HepG2 (cell line): ENCODE data around the gene FTCD. TPM values are rescaled to one million over a fixed set of nuclear protein-coding genes. Genes with fewer than 3 reads are reported as not detected.

Experiments
- ADNP ChIP-seq: sonication (generic); formaldehyde crosslinking; IDR thresholded peaks from 2 replicates; pipeline ENCODE4 v1.4.0; 2020; ENCODE audit warnings: missing genetic modification reagents
- CBX1 ChIP-seq: IDR thresholded peaks from one replicate; pipeline ENCODE4 v1.6.1; 2016; ENCODE audit warnings: antibody characterized with exemption, low read depth
- CHD2 ChIP-seq: IDR thresholded peaks from 2 replicates; pipeline ENCODE4 v1.6.1; 2011; ENCODE audit warnings: low read depth, low read length, improper control_type of control experiment
- ETV5 ChIP-seq: IDR thresholded peaks from 2 replicates; pipeline ENCODE4 v1.6.1; 2018; ENCODE audit warnings: missing biosample characterization, missing genetic modification reagents, inconsistent platforms, borderline replicate concordance
- GTF3A ChIP-seq: sonication (generic); formaldehyde crosslinking; conservative IDR thresholded peaks from 2 replicates; pipeline ENCODE4 v1.4.0; 2020; ENCODE audit warnings: mild to moderate bottlenecking, missing genetic modification reagents
- HMG20B ChIP-seq: conservative IDR thresholded peaks from 2 replicates; pipeline ENCODE4 v1.6.1; 2016; ENCODE audit warnings: missing genetic modification reagents, missing compliant biosample characterization
- KAT2B ChIP-seq: fragments of 150-350 bp; IDR thresholded peaks from 2 replicates; pipeline ENCODE4 v1.6.1; 2014; ENCODE audit warnings: low read depth, low read length, borderline replicate concordance
- PCBP1 ChIP-seq: fragments of 200-400 bp; formaldehyde crosslinking; IDR thresholded peaks from 2 replicates; pipeline ENCODE4 v1.6.1; 2017; ENCODE audit warnings: mild to moderate bottlenecking, low read depth, low read length, borderline replicate concordance
- PHF8 ChIP-seq: sonication (generic); formaldehyde crosslinking; IDR thresholded peaks from 2 replicates; pipeline ENCODE4 v1.5.0; 2020; ENCODE audit warnings: missing genetic modification reagents
- SIN3B ChIP-seq: fragments of 150-350 bp; IDR thresholded peaks from 2 replicates; pipeline ENCODE4 v1.6.1; 2014; ENCODE audit warnings: low read length
- SOX6 ChIP-seq, 2 experiments: fragments of 450-650 bp in 1 of 2; sonication (generic) in 1 of 2; formaldehyde crosslinking in 1 of 2; IDR thresholded peaks; 2 replicates each; pipeline versions ENCODE4 v1.4.0 to v1.6.1; 2017 to 2020; ENCODE audit warnings: antibody characterized with exemption in 1 of 2, mild to moderate bottlenecking in 1 of 2, missing genetic modification reagents in 1 of 2
- SRSF1 ChIP-seq: fragments of 200-400 bp; formaldehyde crosslinking; optimal IDR thresholded peaks from 2 replicates; pipeline ENCODE3; 2017; ENCODE audit warnings: mild to moderate bottlenecking, low read depth, low read length, moderate library complexity
- SRY ChIP-seq: sonication (generic); formaldehyde crosslinking; IDR thresholded peaks from 2 replicates; pipeline ENCODE4 v1.8.0; 2022; ENCODE audit warnings: mild to moderate bottlenecking, missing genetic modification reagents
- TBP ChIP-seq: sonication (generic); formaldehyde crosslinking; IDR thresholded peaks from 2 replicates; pipeline ENCODE4 v1.5.0; 2020; ENCODE audit warnings: missing genetic modification reagents
- TBX3 ChIP-seq: fragments of 450-650 bp; IDR thresholded peaks from 2 replicates; pipeline ENCODE4 v1.6.1; 2017; ENCODE audit warnings: antibody characterized with exemption, mild to moderate bottlenecking, inconsistent platforms, borderline replicate concordance
- ZNF296 ChIP-seq: sonication (generic); formaldehyde crosslinking; conservative IDR thresholded peaks from 2 replicates; pipeline ENCODE4 v1.5.0; 2020; ENCODE audit warnings: mild to moderate bottlenecking, missing genetic modification reagents
- ZNF557 ChIP-seq: sonication (generic); formaldehyde crosslinking; IDR thresholded peaks from 2 replicates; pipeline ENCODE4 v1.4.0; 2020; ENCODE audit warnings: missing genetic modification reagents
- ZNF570 ChIP-seq: sonication (generic); formaldehyde crosslinking; IDR thresholded peaks from 2 replicates; pipeline ENCODE4 v1.4.0; 2020; ENCODE audit warnings: mild to moderate bottlenecking, missing genetic modification reagents, borderline replicate concordance
- polyA plus RNA-seq, 8 experiments: library from polyadenylated mRNA; depleted of rRNA in 3 of 8; stranded (reverse) in 7 of 8; unstranded in 1 of 8; fragments of >200 nt; fragmentation: Illumina TruSeq in 4 of 8; extraction: Trizol in 4 of 8; gene quantifications; 2 replicates each; pipeline versions ENCODE4 v1.2.1 to v1.2.3, GENCODE V29; 2011 to 2016; ENCODE audit warnings: low read depth in 4 of 8, missing spikeins in 1 of 8, mixed read lengths in 1 of 8; ENCODE audit not compliant: insufficient read depth in 1 of 8
- total RNA-seq, 5 experiments: library from RNA; depleted of rRNA; stranded (reverse); fragments of >200 nt; fragmentation: Illumina TruSeq; extraction: Trizol; gene quantifications; 2 replicates each; pipeline ENCODE4 v1.2.3, GENCODE V29; 2016; ENCODE audit warnings: low read depth in 1 of 5
- TF ChIP-seq, protein P1 (sequence below): sonication (generic); formaldehyde crosslinking; IDR thresholded peaks from 2 replicates; pipeline ENCODE4 v1.5.0; 2020; ENCODE audit warnings: missing genetic modification reagents
- TF ChIP-seq, protein P2 (sequence below): sonication (generic); formaldehyde crosslinking; IDR thresholded peaks from 2 replicates; pipeline ENCODE4 v1.4.0; 2020; ENCODE audit warnings: missing genetic modification reagents, borderline replicate concordance
- TF ChIP-seq, protein P3 (sequence below): sonication (generic); formaldehyde crosslinking; IDR thresholded peaks from 2 replicates; pipeline ENCODE4 v1.4.0; 2020; ENCODE audit warnings: missing genetic modification reagents
- TF ChIP-seq, protein P4 (sequence below): sonication (generic); formaldehyde crosslinking; IDR thresholded peaks from 2 replicates; pipeline ENCODE4 v1.4.0; 2020; ENCODE audit warnings: missing genetic modification reagents
- TF ChIP-seq, protein P5 (sequence below): sonication (generic); formaldehyde crosslinking; IDR thresholded peaks from 2 replicates; pipeline ENCODE4 v1.4.0; 2020; ENCODE audit warnings: missing genetic modification reagents

The FTCD gene
- total and polyA plus RNA-seq, 2 of the 13 experiments (the other 11 are each of a cell fraction or from before 2014, with no cell fraction given) = 75.7 to 105 TPM

DNA sequence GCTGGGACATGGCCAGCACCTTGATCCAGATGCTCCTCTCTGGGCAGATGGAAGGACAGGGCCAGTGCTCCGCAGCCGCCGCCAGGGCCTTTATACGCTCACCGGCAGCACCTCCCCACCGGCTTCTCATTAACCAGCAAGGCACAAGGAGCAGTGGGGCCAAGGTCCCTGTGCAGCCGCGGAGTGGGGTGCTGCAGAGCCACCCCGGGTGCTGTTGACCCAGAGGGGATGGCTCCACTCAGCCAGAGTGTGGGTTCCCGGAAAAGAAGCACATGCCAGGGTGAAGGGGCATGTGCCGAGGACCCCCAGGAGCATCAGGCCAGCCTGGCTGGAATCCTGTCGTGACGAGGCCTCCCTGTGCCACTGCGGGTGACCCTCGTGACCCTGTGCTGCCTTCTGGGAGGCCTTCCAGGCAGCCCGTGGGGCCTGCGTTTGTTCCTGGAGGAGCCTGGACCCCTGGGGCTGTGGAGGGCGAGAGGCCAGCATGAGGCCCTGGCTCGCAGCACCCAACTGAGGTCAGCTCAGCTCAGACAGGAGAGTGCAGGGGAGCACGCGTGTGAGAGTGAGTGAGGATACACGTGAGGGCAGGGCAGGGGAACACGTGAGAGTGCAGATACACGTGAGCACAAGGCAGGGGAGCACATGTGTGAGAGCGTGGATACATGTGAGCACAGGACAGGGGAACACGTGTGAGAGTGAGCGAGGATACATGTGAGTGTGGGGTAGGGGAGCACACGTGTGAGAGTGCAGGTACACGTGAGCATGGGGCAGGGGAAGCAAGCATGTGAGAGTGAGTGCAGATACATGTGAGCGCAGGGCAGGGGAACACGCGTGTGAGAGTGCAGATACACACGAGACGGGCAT, at the start of gene FTCD (continued):
- TF ChIP-seq, protein P1, sequence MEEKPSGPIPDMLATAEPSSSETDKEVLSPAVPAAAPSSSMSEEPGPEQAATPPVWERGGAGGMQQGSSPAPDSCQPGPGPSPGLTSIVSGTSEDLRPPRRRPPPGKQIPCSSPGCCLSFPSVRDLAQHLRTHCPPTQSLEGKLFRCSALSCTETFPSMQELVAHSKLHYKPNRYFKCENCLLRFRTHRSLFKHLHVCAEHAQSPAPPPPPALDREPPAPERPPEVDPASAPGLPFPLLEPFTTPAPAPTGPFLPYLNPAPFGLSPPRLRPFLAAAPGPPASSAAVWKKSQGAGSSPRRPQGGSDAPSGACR (CRISPR knock-in tag) = peak; percentile 61; the same call in 1 of the 2 replicates
- no peak for TF ChIP-seq SOX6 (IDR thresholded peaks at IDR 0.05)
- TF ChIP-seq SOX6 (CRISPR knock-in tag; IDR thresholded peaks at IDR 0.05) = peak; percentile 54
- TF ChIP-seq SIN3B = no peak
- TF ChIP-seq TBX3 = peak; percentile 48; the same call in 1 of the 2 replicates
- TF ChIP-seq KAT2B = no peak
- TF ChIP-seq, protein P2, sequence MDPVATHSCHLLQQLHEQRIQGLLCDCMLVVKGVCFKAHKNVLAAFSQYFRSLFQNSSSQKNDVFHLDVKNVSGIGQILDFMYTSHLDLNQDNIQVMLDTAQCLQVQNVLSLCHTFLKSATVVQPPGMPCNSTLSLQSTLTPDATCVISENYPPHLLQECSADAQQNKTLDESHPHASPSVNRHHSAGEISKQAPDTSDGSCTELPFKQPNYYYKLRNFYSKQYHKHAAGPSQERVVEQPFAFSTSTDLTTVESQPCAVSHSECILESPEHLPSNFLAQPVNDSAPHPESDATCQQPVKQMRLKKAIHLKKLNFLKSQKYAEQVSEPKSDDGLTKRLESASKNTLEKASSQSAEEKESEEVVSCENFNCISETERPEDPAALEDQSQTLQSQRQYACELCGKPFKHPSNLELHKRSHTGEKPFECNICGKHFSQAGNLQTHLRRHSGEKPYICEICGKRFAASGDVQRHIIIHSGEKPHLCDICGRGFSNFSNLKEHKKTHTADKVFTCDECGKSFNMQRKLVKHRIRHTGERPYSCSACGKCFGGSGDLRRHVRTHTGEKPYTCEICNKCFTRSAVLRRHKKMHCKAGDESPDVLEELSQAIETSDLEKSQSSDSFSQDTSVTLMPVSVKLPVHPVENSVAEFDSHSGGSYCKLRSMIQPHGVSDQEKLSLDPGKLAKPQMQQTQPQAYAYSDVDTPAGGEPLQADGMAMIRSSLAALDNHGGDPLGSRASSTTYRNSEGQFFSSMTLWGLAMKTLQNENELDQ (CRISPR knock-in tag) = no peak
- no peak for TF ChIP-seq TBP (CRISPR knock-in tag)
- TF ChIP-seq ZNF557 (CRISPR knock-in tag) = no peak
- TF ChIP-seq PCBP1 = no peak
- TF ChIP-seq, protein P3, sequence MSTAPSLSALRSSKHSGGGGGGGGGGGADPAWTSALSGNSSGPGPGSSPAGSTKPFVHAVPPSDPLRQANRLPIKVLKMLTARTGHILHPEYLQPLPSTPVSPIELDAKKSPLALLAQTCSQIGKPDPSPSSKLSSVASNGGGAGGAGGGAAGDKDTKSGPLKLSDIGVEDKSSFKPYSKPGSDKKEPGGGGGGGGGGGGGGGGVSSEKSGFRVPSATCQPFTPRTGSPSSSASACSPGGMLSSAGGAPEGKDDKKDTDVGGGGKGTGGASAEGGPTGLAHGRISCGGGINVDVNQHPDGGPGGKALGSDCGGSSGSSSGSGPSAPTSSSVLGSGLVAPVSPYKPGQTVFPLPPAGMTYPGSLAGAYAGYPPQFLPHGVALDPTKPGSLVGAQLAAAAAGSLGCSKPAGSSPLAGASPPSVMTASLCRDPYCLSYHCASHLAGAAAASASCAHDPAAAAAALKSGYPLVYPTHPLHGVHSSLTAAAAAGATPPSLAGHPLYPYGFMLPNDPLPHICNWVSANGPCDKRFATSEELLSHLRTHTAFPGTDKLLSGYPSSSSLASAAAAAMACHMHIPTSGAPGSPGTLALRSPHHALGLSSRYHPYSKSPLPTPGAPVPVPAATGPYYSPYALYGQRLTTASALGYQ (CRISPR knock-in tag) = no peak
- TF ChIP-seq ZNF296 (CRISPR knock-in tag) = peak; percentile 71; the same call in 1 of the 2 replicates
- no peak for TF ChIP-seq CHD2
- peak; percentile 51 for TF ChIP-seq SRSF1
- 0 out of 2 replicates have a peak, but pooled peaks have one; percentile 28 for TF ChIP-seq SRY (CRISPR knock-in tag)
- TF ChIP-seq ZNF570 (CRISPR knock-in tag) = no peak
- TF ChIP-seq, protein P4, sequence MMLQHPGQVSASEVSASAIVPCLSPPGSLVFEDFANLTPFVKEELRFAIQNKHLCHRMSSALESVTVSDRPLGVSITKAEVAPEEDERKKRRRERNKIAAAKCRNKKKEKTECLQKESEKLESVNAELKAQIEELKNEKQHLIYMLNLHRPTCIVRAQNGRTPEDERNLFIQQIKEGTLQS = no peak
- peak; percentile 75 for TF ChIP-seq PHF8 (CRISPR knock-in tag)
- TF ChIP-seq CBX1 = peak; percentile 19
- no peak for TF ChIP-seq ADNP (CRISPR knock-in tag)
- no peak for TF ChIP-seq ETV5
- TF ChIP-seq, protein P5, sequence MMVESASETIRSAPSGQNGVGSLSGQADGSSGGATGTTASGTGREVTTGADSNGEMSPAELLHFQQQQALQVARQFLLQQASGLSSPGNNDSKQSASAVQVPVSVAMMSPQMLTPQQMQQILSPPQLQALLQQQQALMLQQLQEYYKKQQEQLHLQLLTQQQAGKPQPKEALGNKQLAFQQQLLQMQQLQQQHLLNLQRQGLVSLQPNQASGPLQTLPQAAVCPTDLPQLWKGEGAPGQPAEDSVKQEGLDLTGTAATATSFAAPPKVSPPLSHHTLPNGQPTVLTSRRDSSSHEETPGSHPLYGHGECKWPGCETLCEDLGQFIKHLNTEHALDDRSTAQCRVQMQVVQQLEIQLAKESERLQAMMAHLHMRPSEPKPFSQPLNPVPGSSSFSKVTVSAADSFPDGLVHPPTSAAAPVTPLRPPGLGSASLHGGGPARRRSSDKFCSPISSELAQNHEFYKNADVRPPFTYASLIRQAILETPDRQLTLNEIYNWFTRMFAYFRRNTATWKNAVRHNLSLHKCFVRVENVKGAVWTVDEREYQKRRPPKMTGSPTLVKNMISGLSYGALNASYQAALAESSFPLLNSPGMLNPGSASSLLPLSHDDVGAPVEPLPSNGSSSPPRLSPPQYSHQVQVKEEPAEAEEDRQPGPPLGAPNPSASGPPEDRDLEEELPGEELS = peak; percentile 45; the same call in 1 of the 2 replicates
- TF ChIP-seq GTF3A = 0 out of 2 replicates have a peak, but pooled peaks have one; percentile 50
- no peak for TF ChIP-seq HMG20B (CRISPR knock-in tag)
